ENCODE results near the gene YLPM1. TPM values are rescaled to one million over a fixed set of nuclear protein-coding genes. Genes with fewer than 3 reads are reported as not detected.

The YLPM1 gene
- total RNA-seq, 2 donors from 2014 or later, result 39.0 to 71.9 TPM

DNA sequence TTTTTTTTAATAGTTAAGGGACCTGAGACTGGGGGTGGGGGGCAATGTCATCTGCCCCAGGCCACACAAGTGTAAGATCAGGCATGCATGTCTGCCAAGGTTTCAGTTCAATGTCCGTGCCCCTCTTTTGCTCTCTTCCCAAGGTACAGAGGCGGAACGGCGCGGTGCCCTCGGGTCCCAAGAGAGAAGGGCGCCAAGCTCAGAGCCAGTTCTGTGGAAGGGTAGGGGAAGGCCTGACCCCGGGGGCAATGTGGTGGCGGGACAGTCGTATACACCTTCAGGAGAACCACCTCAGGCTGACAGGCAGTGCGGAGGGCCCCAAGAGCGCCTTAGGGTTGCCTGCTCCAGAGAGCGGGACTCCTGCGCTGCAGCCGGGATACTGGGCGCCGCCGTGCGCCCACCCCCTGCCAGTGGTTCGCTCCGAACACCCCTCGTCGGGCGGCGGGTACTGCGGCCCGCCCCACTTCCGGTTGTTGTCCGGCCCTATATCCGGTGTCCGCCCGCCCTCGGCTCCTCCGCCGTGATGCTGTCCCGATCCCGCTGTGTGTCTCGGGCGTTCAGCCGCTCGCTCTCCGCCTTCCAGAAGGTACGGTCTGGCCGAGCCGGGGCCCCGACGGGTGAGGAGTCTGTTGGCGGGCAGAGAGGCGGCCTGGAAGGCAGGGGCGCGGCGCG lies 118.5 kb downstream of the YLPM1 start, which contains the start of gene DLST:
TSS of gene DLST (plus strand) at position 486 of the 672 bp plus-strand sequence. CDS start at position 524, 38 bp downstream.
- intact Hi-C loops (cut with DNase I), result no loop called here
- Histone ChIP-seq H3K27me3 (replicated peaks; ENCODE audit: insufficient read depth) (no peaks in the 10 kb centered on the region), H3K27ac (peak within 1 kb of the TSS; percentile 91 to 92), H3K4me1 (replicated peaks) (peaks cover 5% of the 10 kb centered on the region), H3K4me3 (peak within 1 kb of the TSS; percentile 83 to 96), H3K36me3 (no peaks in the 10 kb centered on the region), H3K9me3 (no peaks in the 10 kb centered on the region)
- DNase-seq (ENCODE audit: low spot score), result peak; percentile 75
- TF ChIP-seq POLR2A (IDR thresholded peaks at IDR 0.05) (peak; percentile 76), POLR2AphosphoS5 (IDR thresholded peaks at IDR 0.05) (peak; percentile 93)
- TF ChIP-seq, protein P1, sequence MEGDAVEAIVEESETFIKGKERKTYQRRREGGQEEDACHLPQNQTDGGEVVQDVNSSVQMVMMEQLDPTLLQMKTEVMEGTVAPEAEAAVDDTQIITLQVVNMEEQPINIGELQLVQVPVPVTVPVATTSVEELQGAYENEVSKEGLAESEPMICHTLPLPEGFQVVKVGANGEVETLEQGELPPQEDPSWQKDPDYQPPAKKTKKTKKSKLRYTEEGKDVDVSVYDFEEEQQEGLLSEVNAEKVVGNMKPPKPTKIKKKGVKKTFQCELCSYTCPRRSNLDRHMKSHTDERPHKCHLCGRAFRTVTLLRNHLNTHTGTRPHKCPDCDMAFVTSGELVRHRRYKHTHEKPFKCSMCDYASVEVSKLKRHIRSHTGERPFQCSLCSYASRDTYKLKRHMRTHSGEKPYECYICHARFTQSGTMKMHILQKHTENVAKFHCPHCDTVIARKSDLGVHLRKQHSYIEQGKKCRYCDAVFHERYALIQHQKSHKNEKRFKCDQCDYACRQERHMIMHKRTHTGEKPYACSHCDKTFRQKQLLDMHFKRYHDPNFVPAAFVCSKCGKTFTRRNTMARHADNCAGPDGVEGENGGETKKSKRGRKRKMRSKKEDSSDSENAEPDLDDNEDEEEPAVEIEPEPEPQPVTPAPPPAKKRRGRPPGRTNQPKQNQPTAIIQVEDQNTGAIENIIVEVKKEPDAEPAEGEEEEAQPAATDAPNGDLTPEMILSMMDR (IDR thresholded peaks at IDR 0.05), result peak in 2 of 4 experiments; percentile 28 to 31
- under 1% methylated on average over 24 of the region's 53 CpGs for WGBS

DNA sequence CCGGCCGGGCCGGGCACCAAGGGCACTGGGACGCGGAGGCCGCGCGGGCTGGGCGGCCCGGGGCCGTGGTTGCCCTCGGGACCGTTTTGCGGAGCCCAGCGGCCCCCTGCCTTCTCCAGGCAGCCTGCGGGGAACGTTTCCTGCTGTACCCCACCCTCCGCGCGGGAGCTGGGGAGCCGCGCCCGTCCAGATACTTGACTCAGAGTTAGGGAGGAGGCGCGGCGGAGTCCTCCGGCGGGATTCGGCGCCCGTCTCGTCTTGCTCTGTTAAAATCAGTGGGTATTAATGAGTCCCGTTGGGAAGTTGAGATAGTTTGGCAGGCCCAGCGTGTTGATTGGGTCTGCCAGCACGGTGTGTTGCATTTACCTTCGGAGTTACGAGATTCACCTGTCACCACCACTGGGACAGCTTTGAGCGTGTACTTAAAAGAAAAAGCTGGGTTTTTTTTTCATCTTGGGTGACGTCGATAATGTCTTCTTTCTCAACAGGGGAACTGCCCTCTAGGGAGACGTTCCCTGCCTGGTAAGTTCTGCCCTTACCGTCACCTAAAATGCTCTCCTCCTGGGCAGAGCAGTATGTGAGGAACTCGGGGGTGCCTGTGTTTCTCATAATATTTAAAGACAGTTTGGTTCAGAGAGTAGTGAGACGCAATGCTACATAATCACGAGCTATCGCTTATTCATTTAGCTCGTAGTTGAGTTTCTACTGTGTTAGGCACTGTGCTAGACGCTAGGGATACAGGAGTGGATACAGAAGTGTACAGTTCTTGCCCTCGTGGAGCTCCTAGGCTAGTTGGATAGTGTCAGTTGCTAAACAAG lies 119.2 kb downstream of the YLPM1 start:
- Histone ChIP-seq H3K36me3 (no peaks in the 10 kb centered on the region), H3K9me3 (no peaks in the 10 kb centered on the region), H3K4me1 (replicated peaks) (peaks cover 5% of the 10 kb centered on the region), H3K4me3 (peak overlapping the region; percentile 83 to 96), H3K27me3 (replicated peaks; ENCODE audit: insufficient read depth) (no peaks in the 10 kb centered on the region), H3K27ac (peak overlapping the region; percentile 91 to 92)
- under 1% methylated on average over 44 of the region's 49 CpGs for WGBS
- TF ChIP-seq, protein P1 (IDR thresholded peaks at IDR 0.05), result no peak
- no peak for TF ChIP-seq POLR2A (IDR thresholded peaks at IDR 0.05)
- TF ChIP-seq POLR2AphosphoS5 (IDR thresholded peaks at IDR 0.05), result no peak
- peak; percentile 17 for DNase-seq (ENCODE audit: low spot score)
- intact Hi-C loops (cut with DNase I), result no loop called here

Other genes with a start within 250 kb of the YLPM1 start
- gene LTBP2, start 151.1 kb upstream of the YLPM1 start, total RNA-seq, result 10 to 100 TPM; 47.0 to 90.7 TPM
- gene AREL1, start 50.2 kb upstream of the YLPM1 start, total RNA-seq, result 10 to 100 TPM; 14.8 to 51.2 TPM
- 10 to 100 TPM; 24.2 to 26.0 TPM for gene FCF1, start 50.2 kb upstream of the YLPM1 start, total RNA-seq
- gene PROX2, start 112.8 kb downstream of the YLPM1 start, total RNA-seq, result not detected
- 10 to 100 TPM; 44.9 to 93.0 TPM for gene DLST, start 118.6 kb downstream of the YLPM1 start, total RNA-seq
- 10 to 100 TPM in 1 of 2 donors, 1 to 10 TPM in 1; 1.5 to 15.1 TPM for gene RPS6KL1, start 159.9 kb downstream of the YLPM1 start, total RNA-seq
- gene PGF, start 192.3 kb downstream of the YLPM1 start, total RNA-seq, result 10 to 100 TPM in 1 of 2 donors, 1 to 10 TPM in 1; 7.9 to 16.2 TPM
- 10 to 100 TPM; 43.9 to 60.4 TPM for gene EIF2B2, start 239.6 kb downstream of the YLPM1 start, total RNA-seq